SK-N-SH treated with all-trans-retinoic acid at 6 μM for 48 hours (cell line): ENCODE results near the gene ERP44.

Experiments used
- ATAC-seq: fragments of 200-7000 bp; cut with Tn5 transposase; 3 replicates; pipeline ENCODE4 v1.9.1; 2020; ENCODE audit warnings: mild to moderate bottlenecking, moderate library complexity
- ARNTL ChIP-seq: fragments of 450-650 bp; formaldehyde crosslinking; IDR thresholded peaks from 2 replicates; pipeline ENCODE4 v1.5.0; 2020; ENCODE audit warnings: low read depth, mild to moderate bottlenecking, moderate library complexity, borderline replicate concordance
- BACH2 ChIP-seq: fragments of 250-450 bp; sonication (Bioruptor Pico); IDR thresholded peaks from 2 replicates; pipeline ENCODE4 v1.9.0; 2021; ENCODE audit warnings: mild to moderate bottlenecking, borderline replicate concordance
- CREB5 ChIP-seq: fragments of 250-450 bp; sonication (Bioruptor Pico); IDR thresholded peaks from 2 replicates; pipeline ENCODE4 v1.5.1; 2020; ENCODE audit warnings: low read depth, mild to moderate bottlenecking, moderate library complexity
- CSDC2 ChIP-seq: fragments of 250-450 bp; sonication (Bioruptor Pico); IDR thresholded peaks from 2 replicates; pipeline ENCODE4 v1.5.0; 2020; ENCODE audit warnings: mild to moderate bottlenecking, moderate library complexity
- ESRRG ChIP-seq: fragments of 250-450 bp; sonication (Bioruptor Pico); IDR thresholded peaks from 2 replicates; pipeline ENCODE4 v1.6.1; 2021; ENCODE audit warnings: mild to moderate bottlenecking
- GLIS3 ChIP-seq: fragments of 250-450 bp; sonication (Bioruptor Pico); IDR thresholded peaks from 2 replicates; pipeline ENCODE4 v1.5.0; 2020; ENCODE audit warnings: mild to moderate bottlenecking, moderate library complexity
- ISL1 ChIP-seq: fragments of 250-450 bp; sonication (Bioruptor Pico); IDR thresholded peaks from 2 replicates; pipeline ENCODE4 v2.1.2; 2022; ENCODE audit warnings: mild to moderate bottlenecking, moderate library complexity
- OSR1 ChIP-seq: fragments of 250-450 bp; sonication (Bioruptor Pico); IDR thresholded peaks from 2 replicates; pipeline ENCODE4 v1.8.0; 2022; ENCODE audit warnings: moderate library complexity, mild to moderate bottlenecking, inconsistent platforms
- PATZ1 ChIP-seq: fragments of 250-450 bp; sonication (Bioruptor Pico); IDR thresholded peaks from 2 replicates; pipeline ENCODE4 v1.8.0; 2020; ENCODE audit warnings: mild to moderate bottlenecking, moderate library complexity, borderline replicate concordance
- PPARA ChIP-seq: fragments of 250-450 bp; sonication (Bioruptor Pico); IDR thresholded peaks from 2 replicates; pipeline ENCODE4 v1.5.0; 2020; ENCODE audit warnings: mild to moderate bottlenecking, borderline replicate concordance
- RARB ChIP-seq: fragments of 250-450 bp; sonication (Bioruptor Pico); IDR thresholded peaks from 2 replicates; pipeline ENCODE4 v1.8.0; 2021; ENCODE audit warnings: mild to moderate bottlenecking, moderate library complexity
- SNAI2 ChIP-seq: fragments of 250-450 bp; sonication (Bioruptor Pico); IDR thresholded peaks from 2 replicates; pipeline ENCODE4 v1.5.0; 2020; ENCODE audit warnings: mild to moderate bottlenecking, moderate library complexity
- TCF4 ChIP-seq: fragments of 250-450 bp; sonication (Bioruptor Pico); IDR thresholded peaks from 2 replicates; pipeline ENCODE4 v1.8.0; 2021; ENCODE audit warnings: mild to moderate bottlenecking, moderate library complexity, borderline replicate concordance
- TOX ChIP-seq: fragments of 250-450 bp; sonication (Bioruptor Pico); IDR thresholded peaks from 2 replicates; pipeline ENCODE4 v1.8.0; 2021; ENCODE audit warnings: mild to moderate bottlenecking, moderate library complexity, borderline replicate concordance
- ZFP3 ChIP-seq: fragments of 250-450 bp; sonication (Bioruptor Pico); IDR thresholded peaks from 2 replicates; pipeline ENCODE4 v1.5.0; 2020; ENCODE audit warnings: mild to moderate bottlenecking, moderate library complexity
- ZFP30 ChIP-seq: fragments of 450-650 bp; formaldehyde crosslinking; IDR thresholded peaks from 2 replicates; pipeline ENCODE4 v1.5.0; 2022; ENCODE audit warnings: mild to moderate bottlenecking, moderate library complexity
- ZNF565 ChIP-seq: fragments of 450-650 bp; formaldehyde crosslinking; conservative IDR thresholded peaks from 2 replicates; pipeline ENCODE4 v1.5.0; 2020; ENCODE audit warnings: low read depth, mild to moderate bottlenecking, moderate library complexity
- ZNF70 ChIP-seq: fragments of 450-650 bp; formaldehyde crosslinking; IDR thresholded peaks from 2 replicates; pipeline ENCODE4 v1.5.0; 2020; ENCODE audit warnings: mild to moderate bottlenecking, moderate library complexity
- ZNF8 ChIP-seq: fragments of 450-650 bp; formaldehyde crosslinking; IDR thresholded peaks from 2 replicates; pipeline ENCODE4 v1.5.0; 2020; ENCODE audit warnings: mild to moderate bottlenecking, moderate library complexity
- TF ChIP-seq, protein P1 (sequence below): fragments of 250-450 bp; sonication (Bioruptor Pico); IDR thresholded peaks from 2 replicates; pipeline ENCODE4 v1.8.0; 2021; ENCODE audit warnings: low read depth, mild to moderate bottlenecking, moderate library complexity, borderline replicate concordance
- TF ChIP-seq, protein P2 (sequence below): fragments of 250-450 bp; sonication (Bioruptor Pico); IDR thresholded peaks from 2 replicates; pipeline ENCODE4 v1.5.1; 2021; ENCODE audit warnings: mild to moderate bottlenecking, moderate library complexity

The ERP44 gene

DNA sequence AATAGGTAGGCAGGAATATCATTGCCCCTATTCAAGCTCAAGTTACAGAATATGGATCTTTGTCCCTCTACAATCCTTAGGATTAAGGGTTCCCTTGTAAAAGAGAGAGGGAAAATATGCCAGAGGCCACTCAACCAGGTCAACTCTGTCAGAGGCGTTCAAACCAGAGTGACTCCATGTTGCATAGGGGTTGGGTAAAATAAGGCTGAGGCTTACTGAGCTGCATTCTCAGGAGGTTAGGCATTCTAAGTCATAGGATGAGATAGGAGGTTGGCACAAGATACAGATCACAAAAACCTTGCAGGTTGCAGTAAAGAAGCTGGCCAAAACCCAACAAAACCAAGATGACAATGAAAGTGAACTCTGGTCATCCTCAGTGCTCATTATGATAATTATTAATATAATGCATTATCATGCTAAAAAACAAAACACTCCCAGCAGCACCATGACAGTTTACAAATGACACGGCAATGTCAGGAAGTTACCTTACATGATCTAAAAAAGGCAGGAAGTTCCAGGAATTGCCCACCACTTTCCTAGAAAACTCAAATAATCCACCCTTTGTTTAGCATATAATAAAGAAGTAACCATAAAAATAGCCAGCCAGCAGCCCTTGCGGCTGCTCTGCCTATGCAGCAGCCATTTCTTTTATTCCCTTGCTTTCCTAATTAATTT lies 64.8 kb downstream of the ERP44 start (continued):
- no peak for TF ChIP-seq CREB5 (CRISPR knock-in tag)
- TF ChIP-seq GLIS3 (CRISPR knock-in tag): no peak
- no peak for TF ChIP-seq ARNTL (CRISPR knock-in tag)
- TF ChIP-seq ESRRG (CRISPR knock-in tag): no peak

GRCh38 chr9:100030548-100030947 lies 68.3 kb downstream of the ERP44 start:
- ATAC-seq: no peak
- TF ChIP-seq ZNF565 (CRISPR knock-in tag) (no peak), RARB (CRISPR knock-in tag) (no peak), TCF4 (CRISPR knock-in tag) (no peak), PPARA (CRISPR knock-in tag) (no peak), CSDC2 (CRISPR knock-in tag) (no peak), ZFP30 (no peak), ARNTL (CRISPR knock-in tag) (no peak), SNAI2 (no peak), OSR1 (CRISPR knock-in tag) (no peak)
- TF ChIP-seq, protein P1, sequence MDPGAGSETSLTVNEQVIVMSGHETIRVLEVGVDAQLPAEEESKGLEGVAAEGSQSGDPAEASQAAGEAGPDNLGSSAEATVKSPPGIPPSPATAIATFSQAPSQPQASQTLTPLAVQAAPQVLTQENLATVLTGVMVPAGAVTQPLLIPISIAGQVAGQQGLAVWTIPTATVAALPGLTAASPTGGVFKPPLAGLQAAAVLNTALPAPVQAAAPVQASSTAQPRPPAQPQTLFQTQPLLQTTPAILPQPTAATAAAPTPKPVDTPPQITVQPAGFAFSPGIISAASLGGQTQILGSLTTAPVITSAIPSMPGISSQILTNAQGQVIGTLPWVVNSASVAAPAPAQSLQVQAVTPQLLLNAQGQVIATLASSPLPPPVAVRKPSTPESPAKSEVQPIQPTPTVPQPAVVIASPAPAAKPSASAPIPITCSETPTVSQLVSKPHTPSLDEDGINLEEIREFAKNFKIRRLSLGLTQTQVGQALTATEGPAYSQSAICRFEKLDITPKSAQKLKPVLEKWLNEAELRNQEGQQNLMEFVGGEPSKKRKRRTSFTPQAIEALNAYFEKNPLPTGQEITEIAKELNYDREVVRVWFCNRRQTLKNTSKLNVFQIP (CRISPR knock-in tag): no peak

GRCh38 chr9:100029251-100029650 lies 69.5 kb downstream of the ERP44 start:
- ATAC-seq: no peak
- no peak for TF ChIP-seq ARNTL (CRISPR knock-in tag)
- no peak for TF ChIP-seq ZNF565 (CRISPR knock-in tag)
- TF ChIP-seq ZNF8 (CRISPR knock-in tag): no peak
- TF ChIP-seq OSR1 (CRISPR knock-in tag): no peak
- TF ChIP-seq, protein P2, sequence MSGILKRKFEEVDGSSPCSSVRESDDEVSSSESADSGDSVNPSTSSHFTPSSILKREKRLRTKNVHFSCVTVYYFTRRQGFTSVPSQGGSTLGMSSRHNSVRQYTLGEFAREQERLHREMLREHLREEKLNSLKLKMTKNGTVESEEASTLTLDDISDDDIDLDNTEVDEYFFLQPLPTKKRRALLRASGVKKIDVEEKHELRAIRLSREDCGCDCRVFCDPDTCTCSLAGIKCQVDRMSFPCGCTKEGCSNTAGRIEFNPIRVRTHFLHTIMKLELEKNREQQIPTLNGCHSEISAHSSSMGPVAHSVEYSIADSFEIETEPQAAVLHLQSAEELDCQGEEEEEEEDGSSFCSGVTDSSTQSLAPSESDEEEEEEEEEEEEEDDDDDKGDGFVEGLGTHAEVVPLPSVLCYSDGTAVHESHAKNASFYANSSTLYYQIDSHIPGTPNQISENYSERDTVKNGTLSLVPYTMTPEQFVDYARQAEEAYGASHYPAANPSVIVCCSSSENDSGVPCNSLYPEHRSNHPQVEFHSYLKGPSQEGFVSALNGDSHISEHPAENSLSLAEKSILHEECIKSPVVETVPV (CRISPR knock-in tag): no peak
- TF ChIP-seq BACH2: no peak
- no peak for TF ChIP-seq SNAI2
- no peak for TF ChIP-seq PPARA (CRISPR knock-in tag)
- TF ChIP-seq RARB (CRISPR knock-in tag): no peak
- no peak for TF ChIP-seq PATZ1 (CRISPR knock-in tag)
- TF ChIP-seq, protein P1 (CRISPR knock-in tag): no peak
- no peak for TF ChIP-seq ZFP3 (CRISPR knock-in tag)
- no peak for TF ChIP-seq TOX
- TF ChIP-seq ESRRG (CRISPR knock-in tag): no peak
- no peak for TF ChIP-seq GLIS3 (CRISPR knock-in tag)
- no peak for TF ChIP-seq ISL1 (CRISPR knock-in tag)
- no peak for TF ChIP-seq ZNF70 (CRISPR knock-in tag)
- TF ChIP-seq, all 23 proteins: peak for 0
